Cardiac fibroblast (primary cell): ENCODE measurements around the gene CENPU.
A peak's percentile ranks its signal among the peaks of the same experiment; 100 is the strongest.

Experiments
- DNase-seq, 2 donors: peaks; one replicate each; pipeline versions ENCODE4 v3.0.0 to v3.0.0-alpha.2; 2010; ENCODE audit warnings: low read depth in 2 of 2
- H3K4me3 ChIP-seq, 2 donors: replicated peaks in 1 of 2; 1 replicate in 1 of 2; 2 replicates in 1 of 2; pipeline ENCODE4 v1.5.1; 2011; ENCODE audit warnings: low read depth in 2 of 2, low read length in 2 of 2, mild to moderate bottlenecking in 2 of 2, moderate library complexity in 1 of 2
- CTCF ChIP-seq: IDR thresholded peaks from one replicate; pipeline ENCODE4 v1.5.1; 2011; ENCODE audit warnings: low read depth, mild to moderate bottlenecking, low read length, inconsistent platforms

Gene CENPU

GRCh38 chr4:184764601-184765000 is 30.7 kb upstream of the CENPU start:
- no peak for DNase-seq
- no peak for TF ChIP-seq CTCF

GRCh38 chr4:184763150-184763780 is 29.4 kb upstream of the CENPU start:
- no peak for TF ChIP-seq CTCF
- H3K4me3 ChIP-seq: no peak overlapping the region
- DNase-seq: no peak

More at GRCh38 chr4:184764601-184765000, 30.7 kb upstream of the CENPU start:
- H3K4me3 ChIP-seq: no peak overlapping the region

GRCh38 chr4:184762100-184762499 is 28.2 kb upstream of the CENPU start:
- no peak for TF ChIP-seq CTCF
- no peak for DNase-seq
- no peak overlapping the region for H3K4me3 ChIP-seq

GRCh38 chr4:184760681-184761080 is 26.8 kb upstream of the CENPU start:
- H3K4me3 ChIP-seq: no peak overlapping the region
- no peak for DNase-seq
- no peak for TF ChIP-seq CTCF

GRCh38 chr4:184757810-184758209 is 23.9 kb upstream of the CENPU start:
- TF ChIP-seq CTCF: no peak
- H3K4me3 ChIP-seq: no peak overlapping the region
- peak; percentile 72 to 73 for DNase-seq

GRCh38 chr4:184756399-184756798 is 22.5 kb upstream of the CENPU start:
- no peak for TF ChIP-seq CTCF
- H3K4me3 ChIP-seq: no peak overlapping the region
- DNase-seq: peak; percentile 80 to 90

- no peak for TF ChIP-seq CTCF
- DNase-seq: peak; percentile 53 to 78
- no peak overlapping the region for H3K4me3 ChIP-seq
Observed at GRCh38 chr4:184755278-184755677, 21.4 kb upstream of the CENPU start.
